ENCODE results near the gene PRDX5.

The PRDX5 gene

DNA sequence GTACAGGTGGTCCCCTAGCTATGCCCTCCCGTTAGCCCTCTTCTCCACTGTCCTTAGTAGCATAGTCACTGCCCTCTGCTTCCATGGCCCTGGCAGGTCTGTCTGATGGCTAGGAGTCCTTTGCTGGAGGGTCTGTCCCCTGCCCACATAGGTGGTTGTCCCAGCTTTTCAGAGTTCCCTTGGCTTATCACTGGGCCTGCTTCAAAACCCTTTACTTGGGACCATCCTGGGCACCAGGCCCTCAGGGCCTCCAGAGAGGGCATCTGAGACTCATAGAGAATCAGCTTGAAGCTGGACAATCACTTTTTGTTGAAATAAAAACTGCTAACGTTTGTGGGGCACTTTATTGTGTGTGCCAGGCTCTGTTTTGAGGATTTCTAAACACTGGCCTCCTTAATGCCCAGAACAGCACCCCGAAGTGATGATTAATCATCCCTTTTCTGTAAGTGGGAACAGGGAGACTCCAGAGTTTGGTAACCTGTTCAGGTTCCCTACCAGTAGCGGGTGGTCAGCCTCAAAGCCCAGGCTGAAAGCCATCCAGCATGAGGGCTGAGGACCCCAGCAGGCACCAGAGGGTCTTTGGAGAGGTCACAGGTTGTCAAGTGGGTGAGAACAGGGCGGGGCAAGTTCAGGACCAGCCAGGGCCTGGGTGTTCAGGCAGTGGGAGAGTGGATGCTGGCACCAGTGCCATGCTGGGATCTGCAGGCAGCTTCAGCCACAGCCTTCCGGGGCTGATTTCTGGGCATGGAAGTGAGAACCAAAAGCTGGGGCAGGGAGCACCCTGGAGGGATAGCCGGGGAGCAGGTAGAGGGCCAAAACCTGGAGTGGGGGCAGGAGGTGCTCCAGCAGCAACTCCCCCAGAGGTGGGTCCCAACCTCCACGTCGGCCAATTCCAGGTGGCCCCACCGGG is 27.3 kb upstream of the PRDX5 start:
- no peak for DNase-seq (ENCODE audit: low spot score)

DNA sequence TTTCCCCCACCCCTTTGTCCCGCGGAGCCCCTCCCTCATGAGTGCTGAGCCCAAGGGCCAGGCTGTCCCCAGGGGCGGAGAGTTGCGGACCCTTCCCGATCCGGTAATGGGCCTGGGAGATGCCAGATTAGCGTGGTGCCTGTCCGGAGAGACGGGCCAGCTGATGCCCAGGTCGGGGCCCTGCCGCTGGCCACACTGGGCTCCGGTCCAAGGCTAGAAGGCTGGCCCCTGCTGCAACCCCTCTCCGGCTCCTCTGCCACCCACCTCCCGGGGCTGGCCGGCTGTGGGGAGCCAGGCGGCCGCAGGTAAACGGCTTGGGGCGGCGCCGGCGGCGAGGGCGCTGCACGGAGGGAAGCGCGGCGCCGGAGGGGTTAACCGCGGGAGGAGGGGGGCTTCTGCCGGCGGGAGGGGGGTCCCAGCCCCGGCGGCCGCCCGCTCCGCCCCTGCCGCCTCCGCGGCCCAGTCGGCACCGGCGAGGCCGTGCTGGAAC is 26.6 kb upstream of the PRDX5 start, which contains the start of gene KCNK4:
TSS of gene KCNK4 (plus strand) at position 41 of the 490 bp plus-strand sequence. CDS start 1,717 bp downstream, outside the sequence.
- DNase-seq (ENCODE audit: low spot score), result no peak

DNA sequence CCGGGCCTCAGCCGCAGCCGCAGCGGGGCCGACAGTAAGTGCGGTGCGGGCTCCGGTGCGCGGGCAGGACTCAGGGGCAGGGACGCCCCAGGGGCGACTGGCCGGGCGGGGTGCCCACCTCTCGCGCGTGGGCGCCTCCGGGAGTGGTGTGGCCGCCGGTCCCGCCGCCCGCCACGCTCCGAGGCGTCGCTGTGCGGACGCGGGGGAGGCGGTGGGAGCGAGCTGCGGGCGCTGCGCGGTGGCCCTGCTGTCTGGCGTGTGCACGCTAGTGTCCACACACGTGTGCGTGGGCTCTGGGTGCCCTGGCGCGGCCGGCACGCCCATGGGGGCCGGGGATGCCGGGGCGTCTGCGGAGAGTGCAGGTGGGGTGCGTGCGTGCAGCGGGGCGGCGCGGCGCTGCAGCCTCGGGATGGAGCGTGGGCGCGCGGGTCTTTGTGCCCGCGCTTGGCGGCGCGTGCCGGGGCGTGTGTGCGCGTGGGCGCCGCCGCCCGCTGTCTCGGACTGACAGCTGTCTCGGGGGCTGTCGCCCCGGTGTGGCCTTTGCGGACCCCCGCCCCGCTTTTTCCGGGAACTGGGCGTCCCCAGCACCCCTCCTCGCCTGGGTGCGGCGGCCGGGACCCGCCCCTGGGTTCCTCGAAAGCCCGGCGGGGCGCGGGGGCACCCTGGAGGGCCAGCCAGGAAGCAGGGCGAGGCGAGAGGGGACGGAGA is 26.0 kb upstream of the PRDX5 start:
- DNase-seq (ENCODE audit: low spot score), result no peak

DNA sequence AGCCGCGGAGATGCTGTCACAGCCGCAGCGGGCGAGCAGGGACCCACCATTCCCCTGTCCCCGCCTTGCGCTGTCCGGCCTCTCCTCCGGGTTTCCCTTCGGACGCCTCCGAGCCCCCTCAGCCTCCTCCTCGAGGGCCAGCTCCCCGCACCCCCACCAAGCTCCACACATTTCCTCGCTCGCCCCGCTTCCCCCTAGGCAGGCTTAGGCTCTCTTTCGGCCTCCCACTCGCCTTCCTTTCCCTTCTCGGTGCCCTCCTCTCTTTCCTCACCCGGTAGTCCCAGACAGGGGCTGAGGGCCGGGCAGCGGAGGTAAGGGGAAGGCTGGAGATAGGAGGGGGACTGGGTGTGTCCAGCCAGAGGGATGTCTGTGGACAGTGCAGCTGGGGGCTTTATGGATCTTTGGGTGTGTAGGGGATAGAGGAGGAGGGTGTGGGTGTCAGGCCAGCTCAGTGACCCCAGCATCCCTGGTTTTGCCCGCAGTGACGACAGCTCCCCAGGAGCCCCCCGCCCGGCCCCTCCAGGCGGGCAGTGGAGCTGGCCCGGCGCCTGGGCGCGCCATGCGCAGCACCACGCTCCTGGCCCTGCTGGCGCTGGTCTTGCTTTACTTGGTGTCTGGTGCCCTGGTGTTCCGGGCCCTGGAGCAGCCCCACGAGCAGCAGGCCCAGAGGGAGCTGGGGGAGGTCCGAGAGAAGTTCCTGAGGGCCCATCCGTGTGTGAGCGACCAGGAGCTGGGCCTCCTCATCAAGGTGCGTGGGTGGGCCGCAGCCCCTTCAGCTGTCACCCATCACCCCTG is 25.3 kb upstream of the PRDX5 start:
- no peak for DNase-seq (ENCODE audit: low spot score)

DNA sequence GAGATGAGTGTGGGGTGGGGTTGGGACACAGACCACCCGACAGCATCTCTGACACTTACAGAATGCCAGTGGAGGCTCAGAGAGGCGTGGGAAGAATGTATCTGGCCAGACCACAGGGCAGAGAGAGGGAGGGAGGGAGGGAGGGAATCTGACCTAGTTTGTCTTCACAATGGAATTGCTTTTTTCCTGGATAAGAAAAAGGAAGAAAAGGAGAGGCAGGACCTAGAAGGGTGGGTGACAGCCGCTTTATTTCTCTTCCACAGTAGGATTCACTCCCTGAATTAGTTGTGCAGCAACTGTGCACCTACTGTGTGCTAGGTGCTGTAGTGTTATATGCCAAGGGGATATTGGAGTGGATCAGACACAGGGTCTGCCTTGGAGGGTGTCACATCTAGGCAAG is 23.1 kb upstream of the PRDX5 start:
- no peak for DNase-seq (ENCODE audit: low spot score)

DNA sequence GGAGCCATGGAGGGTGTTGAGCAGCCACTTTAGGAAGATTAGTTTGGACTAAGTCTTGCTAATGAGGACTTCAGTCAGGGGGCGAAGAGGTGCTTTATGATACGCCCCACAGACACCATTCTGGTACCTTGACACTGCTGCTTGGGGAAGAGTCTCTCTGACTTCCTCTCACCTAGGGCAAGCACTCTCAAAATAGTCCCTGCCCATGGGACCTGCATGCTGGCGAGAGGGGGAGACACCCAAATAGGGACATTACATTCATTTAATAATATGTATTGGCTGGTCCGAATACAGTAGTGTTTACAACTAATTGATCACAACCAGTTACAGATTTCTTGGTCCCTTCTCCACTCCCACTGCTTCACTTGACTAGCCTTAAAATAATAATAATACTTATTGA is 22.2 kb upstream of the PRDX5 start:
- no peak for DNase-seq (ENCODE audit: low spot score)

DNA sequence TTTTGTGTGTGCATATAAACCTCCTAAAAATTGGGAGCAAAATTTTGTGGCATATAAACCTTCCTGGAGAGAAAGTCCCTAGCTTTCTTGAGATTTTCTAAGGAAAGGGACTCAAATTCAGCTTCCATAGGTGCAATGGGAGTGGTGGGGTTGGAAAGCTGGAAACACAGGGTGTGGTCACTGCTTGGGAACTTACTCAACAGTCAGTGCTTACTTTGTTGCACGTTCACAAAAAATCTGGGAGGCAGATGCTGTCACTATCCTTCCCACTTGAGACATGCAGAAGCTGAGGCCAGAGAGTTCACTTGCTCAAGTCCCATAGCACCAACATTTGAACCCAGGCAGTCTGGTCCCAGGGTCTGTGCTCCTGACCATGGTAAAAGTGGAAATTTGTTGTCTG is 21.7 kb upstream of the PRDX5 start:
- no peak for DNase-seq (ENCODE audit: low spot score)

DNA sequence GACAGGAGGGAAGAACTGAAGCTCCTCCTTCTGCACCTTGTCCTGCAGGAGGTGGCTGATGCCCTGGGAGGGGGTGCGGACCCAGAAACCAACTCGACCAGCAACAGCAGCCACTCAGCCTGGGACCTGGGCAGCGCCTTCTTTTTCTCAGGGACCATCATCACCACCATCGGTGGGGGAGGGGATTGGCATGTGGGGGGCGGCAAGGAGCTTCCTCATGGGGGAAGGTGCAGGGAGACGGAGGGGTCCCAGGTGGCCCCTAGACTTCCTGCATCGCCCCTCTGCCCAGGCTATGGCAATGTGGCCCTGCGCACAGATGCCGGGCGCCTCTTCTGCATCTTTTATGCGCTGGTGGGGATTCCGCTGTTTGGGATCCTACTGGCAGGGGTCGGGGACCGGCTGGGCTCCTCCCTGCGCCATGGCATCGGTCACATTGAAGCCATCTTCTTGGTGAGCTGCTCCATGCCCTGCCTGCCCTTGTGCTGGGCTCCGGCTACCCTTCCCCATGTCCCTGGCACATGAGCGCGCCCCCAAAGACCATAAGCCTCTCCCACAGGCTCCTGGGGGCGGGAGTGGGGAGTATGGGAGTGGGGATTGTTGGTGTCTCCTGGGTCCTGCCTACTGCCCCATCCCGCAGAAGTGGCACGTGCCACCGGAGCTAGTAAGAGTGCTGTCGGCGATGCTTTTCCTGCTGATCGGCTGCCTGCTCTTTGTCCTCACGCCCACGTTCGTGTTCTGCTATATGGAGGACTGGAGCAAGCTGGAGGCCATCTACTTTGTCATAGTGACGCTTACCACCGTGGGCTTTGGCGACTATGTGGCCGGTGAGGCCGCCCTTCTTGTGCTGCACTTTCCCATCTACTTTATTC is 20.9 kb upstream of the PRDX5 start:
- no peak for DNase-seq (ENCODE audit: low spot score)

DNA sequence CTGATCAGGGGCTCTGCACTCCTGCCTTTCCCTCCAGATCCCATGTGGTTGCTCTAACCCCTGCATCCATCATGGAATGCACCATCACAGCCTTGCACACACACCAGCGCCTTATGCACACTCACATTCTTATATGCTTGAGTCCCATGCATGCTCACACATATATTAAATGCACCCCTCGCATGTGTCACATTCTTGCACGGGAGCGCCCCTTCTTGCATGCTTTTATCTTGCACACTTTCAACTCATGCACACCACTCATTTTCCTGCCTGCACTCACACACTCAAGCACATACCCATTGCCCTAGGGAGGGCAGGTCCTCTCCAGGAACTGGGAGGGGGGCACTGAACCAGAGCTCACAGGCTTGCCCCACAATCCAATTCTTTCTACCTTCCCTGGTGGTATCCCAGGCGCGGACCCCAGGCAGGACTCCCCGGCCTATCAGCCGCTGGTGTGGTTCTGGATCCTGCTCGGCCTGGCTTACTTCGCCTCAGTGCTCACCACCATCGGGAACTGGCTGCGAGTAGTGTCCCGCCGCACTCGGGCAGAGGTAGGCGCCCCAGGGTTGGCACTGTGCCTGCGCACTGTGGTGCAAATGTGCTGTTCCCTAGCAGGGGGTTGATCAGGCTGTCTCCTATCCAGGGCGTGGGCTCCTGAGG is 20.1 kb upstream of the PRDX5 start:
- DNase-seq (ENCODE audit: low spot score), result no peak

DNA sequence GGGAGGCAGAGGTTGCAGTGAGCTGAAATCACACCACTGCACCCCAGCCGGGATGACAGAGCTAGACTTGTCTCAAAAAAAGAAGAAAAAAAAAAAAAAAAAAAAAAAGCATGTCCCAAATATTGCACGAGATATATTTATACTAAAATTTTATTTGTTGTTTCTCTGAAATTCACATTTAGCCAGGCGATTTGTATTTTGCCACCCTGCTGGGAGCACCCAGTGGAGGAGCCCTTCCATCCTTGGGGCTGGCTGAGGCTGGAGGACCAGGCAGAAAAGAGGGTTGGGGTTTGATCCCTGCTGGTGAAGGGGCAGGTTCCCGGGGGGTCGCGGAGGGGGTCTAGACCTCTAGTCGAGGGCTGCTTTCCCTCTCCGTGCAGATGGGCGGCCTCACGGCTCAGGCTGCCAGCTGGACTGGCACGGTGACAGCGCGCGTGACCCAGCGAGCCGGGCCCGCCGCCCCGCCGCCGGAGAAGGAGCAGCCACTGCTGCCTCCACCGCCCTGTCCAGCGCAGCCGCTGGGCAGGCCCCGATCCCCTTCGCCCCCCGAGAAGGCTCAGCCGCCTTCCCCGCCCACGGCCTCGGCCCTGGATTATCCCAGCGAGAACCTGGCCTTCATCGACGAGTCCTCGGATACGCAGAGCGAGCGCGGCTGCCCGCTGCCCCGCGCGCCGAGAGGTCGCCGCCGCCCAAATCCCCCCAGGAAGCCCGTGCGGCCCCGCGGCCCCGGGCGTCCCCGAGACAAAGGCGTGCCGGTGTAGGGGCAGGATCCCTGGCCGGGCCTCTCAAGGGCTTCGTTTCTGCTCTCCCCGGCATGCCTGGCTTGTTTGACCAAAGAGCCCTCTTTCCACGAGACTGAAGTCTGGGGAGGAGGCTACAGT is 18.7 kb upstream of the PRDX5 start:
- DNase-seq (ENCODE audit: low spot score), result peak; percentile 81

DNA sequence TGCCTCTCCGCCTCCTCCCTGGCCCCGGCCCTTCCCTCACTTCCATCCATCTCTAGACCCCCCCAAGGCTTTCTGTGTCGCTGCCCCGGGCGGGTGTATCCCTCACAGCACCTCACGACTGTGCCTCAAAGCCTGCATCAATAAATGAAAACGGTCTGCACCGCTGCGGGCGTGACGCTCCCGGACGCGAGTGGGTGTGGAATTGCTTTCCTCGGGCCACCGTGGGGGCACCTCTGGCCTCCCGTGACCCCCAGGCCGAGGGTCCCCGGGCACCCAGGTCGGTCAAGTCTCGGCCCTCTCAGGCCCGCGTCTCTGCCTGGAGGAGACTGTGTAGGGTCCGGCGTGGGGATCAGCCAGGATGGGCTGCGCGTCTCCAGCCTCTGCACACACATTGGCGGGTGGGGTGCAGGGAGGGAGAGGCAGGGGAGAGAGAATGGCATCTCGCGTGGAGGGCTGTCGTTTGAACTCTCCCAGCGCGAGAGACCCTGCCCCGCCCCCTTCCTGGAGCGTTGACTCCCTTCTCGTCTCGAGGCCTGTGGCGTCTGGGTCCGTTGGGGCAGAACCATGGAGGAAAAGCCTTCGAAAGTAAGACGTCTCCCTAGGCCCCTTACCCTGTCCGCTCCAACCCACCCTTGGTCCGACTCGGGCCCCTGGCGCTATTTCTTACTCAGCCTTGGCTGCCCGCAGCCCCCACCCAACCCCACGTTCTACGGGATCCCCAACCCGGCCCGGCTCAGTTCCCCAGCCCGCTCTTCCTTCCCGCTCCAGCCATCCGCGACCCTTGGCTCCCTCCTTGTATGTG is 17.9 kb upstream of the PRDX5 start, which contains the start of gene CATSPERZ:
TSS of gene CATSPERZ (plus strand) at position 512 of the 802 bp plus-strand sequence. CDS start at position 565, 53 bp downstream.
- DNase-seq (ENCODE audit: low spot score), result no peak

DNA sequence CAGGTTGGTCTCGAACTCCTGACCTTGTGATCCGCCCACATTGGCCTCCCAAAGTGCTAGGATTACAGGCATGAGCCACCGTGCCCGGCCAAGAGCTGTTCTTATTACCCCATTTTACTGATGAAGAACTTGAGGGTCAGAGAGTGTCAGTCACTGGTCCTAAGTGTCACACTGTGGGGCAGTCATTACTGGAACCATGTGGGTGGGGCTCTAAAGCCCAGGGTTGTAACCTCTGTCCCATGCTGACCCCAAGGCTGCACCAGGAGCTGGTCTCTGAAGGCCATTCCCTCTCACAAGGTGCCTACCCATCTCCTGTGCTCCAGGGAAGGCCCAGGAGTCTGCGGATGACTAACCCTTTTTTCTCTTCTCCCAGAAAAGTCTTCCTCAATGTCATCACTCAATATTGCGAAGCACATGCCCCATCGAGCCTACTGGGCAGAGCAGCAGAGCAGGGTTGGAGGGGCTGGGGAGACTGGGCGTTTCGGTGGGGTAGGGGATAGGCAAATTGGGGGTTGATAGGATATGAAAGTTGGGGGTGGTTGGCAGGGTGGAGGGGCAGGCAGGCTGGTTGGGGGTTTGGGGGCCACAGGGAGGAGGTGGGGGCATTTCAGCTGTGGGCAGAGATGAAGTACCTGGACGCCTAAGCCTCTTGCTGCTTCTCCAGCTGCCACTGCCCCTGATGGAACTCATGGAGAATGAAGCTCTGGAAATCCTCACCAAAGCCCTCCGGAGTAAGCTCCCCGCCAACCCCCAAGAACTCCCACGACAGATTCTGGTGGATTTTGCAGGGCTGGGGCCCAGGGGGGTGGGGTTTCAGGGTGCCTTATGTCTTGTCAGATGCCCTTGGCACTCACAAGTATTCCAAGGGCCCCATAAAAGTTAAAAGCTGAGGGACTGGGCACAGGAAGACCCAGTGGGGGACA is 14.6 kb upstream of the PRDX5 start:
- DNase-seq (ENCODE audit: low spot score), result no peak

DNA sequence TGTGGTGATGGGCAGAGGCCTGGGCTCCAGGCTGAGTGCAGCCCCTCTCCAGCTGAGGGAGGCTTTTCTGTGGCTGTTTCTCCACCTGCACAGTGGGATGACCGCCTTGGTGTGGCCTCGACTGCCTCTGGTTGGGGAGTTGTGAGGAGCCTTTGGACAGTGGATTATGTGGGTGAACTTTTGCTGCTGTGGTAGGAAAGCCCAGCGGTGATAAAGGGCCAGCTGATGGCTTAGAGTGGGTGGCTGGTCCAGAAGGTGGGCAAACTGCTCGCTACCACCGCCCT is 13.9 kb upstream of the PRDX5 start:
- no peak for DNase-seq (ENCODE audit: low spot score)

DNA sequence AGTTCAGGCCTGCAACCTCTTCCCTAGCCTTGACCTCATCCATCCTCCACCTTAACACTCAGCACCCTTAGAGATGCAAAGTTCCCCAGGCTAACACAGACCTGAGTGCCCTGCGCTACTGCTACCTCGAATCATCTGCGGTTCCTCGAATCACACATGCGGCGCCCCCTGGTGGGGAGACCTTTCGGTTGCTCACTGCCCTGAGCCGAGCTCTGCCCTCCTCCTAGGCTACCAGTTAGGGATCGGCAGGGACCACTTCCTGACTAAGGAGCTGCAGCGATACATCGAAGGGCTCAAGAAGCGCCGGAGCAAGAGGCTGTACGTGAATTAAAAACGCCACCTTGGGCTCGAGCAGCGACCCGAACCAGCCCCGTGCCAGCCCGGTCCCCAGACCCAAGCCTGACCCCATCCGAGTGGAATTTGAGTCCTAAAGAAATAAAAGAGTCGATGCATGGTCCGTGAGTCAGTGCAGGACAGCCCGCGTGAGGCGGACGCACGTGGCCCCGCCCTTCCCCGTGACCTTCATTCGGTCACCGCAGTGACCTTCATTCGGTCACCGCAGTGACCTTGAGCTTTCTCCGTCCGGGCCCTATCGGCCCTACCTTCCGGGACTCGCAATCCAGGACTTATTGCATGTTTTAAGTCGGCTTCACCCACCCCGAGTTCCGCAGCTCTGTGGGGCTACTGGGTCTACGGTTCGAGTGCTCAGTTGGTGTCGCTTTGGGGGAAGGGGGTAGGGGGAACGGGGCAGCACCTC is 13.4 kb upstream of the PRDX5 start:
- peak; percentile 92 for DNase-seq (ENCODE audit: low spot score)

DNA sequence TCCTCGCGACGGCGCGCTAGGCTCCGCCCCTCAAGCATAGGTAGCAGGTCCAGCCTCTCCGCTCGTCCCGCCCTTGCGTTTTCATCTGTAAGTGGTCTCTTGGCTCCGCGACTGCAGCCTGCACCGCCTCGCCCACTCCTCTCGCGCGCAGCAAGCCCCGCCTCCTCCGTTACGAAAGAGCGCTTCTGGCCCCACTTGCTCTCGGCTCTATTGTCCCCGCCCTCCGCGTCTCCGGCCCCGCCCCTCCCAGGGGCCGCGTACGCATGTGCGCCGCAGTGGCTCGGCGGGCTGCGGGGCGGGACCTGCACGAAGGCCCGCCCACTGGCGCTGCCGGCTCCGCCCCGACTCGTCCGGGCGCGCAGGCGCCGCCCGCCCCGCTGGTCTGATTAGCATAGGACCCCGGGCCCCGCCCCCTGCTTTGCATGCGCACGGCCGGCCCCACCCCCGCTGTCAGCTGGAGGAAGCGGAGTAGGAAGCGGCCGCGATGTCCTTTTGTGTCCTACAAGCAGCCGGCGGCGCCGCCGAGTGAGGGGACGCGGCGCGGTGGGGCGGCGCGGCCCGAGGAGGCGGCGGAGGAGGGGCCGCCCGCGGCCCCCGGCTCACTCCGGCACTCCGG is 12.7 kb upstream of the PRDX5 start, which contains the start of gene ESRRA:
TSS of gene ESRRA (plus strand) at position 450 of the 616 bp plus-strand sequence. CDS start 1,656 bp downstream, outside the sequence.
- peak; percentile 99 for DNase-seq (ENCODE audit: low spot score)
